Breast epithelium (tissue), 4 donors: ENCODE data around the gene PRKAR1B. TPM values are rescaled to one million over a fixed set of nuclear protein-coding genes. Genes with fewer than 3 reads are reported as not detected.
A peak's percentile ranks its signal among the peaks of the same experiment; 100 is the strongest.

Experiments
- DNase-seq, 2 donors: peaks; one replicate each; pipeline ENCODE4 v3.0.0-alpha.2; 2019; ENCODE audit warnings: low spot score in 2 of 2
- H3K27ac ChIP-seq, 2 donors: fragments of 200-600 bp; sonication (generic) in 1 of 2; one replicate each; pipeline ENCODE4 v1.5.1; 2016 to 2019; ENCODE audit warnings: mild to moderate bottlenecking in 1 of 2
- H3K27me3 ChIP-seq, 2 donors: fragments of 200-600 bp; sonication (generic) in 1 of 2; one replicate each; pipeline versions ENCODE4 v1.5.1 to v1.6.0; 2017 to 2019; ENCODE audit warnings: control low read depth in 1 of 2, mild to moderate bottlenecking in 1 of 2
- H3K36me3 ChIP-seq: fragments of 200-600 bp; one replicate; pipeline ENCODE4 v1.5.1; 2019
- H3K4me1 ChIP-seq, 2 donors: fragments of 200-600 bp; sonication (generic); one replicate each; pipeline ENCODE4 v1.5.1; 2016 to 2019; ENCODE audit warnings: control low read depth in 1 of 2
- H3K4me3 ChIP-seq, 3 donors: fragments of 200-600 bp; sonication (generic); 1 replicate in 2 of 3; 2 replicates in 1 of 3; pipeline ENCODE4 v1.5.1; 2016 to 2019; ENCODE audit warnings: mild to moderate bottlenecking in 3 of 3, moderate library complexity in 2 of 3
- H3K9me3 ChIP-seq, 2 donors: fragments of 200-600 bp; sonication (generic) in 1 of 2; one replicate each; pipeline ENCODE4 v1.5.1; 2016 to 2019; ENCODE audit warnings: control low read depth in 1 of 2
- POLR2A ChIP-seq: fragments of 450-650 bp; IDR thresholded peaks from one replicate; pipeline ENCODE4 v1.6.1; 2016; ENCODE audit warnings: antibody characterized with exemption, mild to moderate bottlenecking, moderate library complexity
- POLR2AphosphoS5 ChIP-seq, 3 donors: sonication (generic); formaldehyde crosslinking; IDR thresholded peaks; one replicate each; pipeline ENCODE4 v1.6.1; 2017; ENCODE audit warnings: antibody characterized with exemption in 3 of 3
- intact Hi-C: fragments of 100-400 bp; cut with DNase I; formaldehyde crosslinking; loops from one replicate; pipeline ENCODE4 v1.15.1; 2023; ENCODE audit warnings: low total_unique reads
- total RNA-seq, 3 donors: library from RNA; depleted of rRNA; stranded (reverse); fragments of >200 nt; gene quantifications; one replicate each; pipeline ENCODE4 v1.1.0, GENCODE V29; 2016
- TF ChIP-seq, protein P1 (sequence below), 3 donors: fragments of 450-650 bp; IDR thresholded peaks; one replicate each; pipeline ENCODE4 v1.5.1; 2016 to 2017; ENCODE audit warnings: antibody characterized with exemption in 3 of 3, mild to moderate bottlenecking in 3 of 3, moderate library complexity in 3 of 3

PRKAR1B gene
- total RNA-seq, 3 donors from 2014 or later, result 3.7 to 10.5 (median 7.9) TPM

DNA sequence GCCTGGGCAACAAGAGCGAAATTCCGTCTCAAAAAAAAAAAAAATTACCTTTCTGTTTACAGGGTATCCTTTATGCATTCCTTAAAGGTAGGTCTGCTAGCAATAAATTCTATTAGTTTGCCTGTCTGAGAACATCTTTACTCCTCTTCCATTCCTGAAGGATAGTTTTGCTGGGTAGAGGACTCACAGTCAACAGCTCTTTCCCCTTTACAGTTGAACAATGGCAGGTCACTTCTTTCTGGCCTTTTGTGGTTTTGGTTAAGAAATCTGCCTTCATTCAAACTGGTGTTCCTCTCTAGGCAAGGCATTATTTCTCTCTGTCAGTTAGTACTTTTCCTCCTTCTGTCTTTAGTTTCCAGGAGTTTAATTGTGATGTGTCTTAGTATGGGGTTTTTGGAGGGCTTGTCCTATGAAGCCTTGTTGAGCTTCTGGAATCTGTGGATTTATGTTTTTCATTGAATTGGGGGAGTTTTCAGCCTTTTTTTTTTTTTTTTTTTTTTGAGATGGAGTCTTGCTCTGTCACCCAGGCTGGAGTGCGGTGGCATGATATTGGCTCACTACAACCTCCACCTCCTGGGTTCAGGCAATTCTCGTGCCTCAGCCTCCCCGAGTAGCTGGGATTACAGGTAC, 5.3 kb downstream of the PRKAR1B start:
- H3K4me1 ChIP-seq, result no peaks in the 10 kb centered on the region
- H3K27ac ChIP-seq, result no peak overlapping the region
- H3K4me3 ChIP-seq, result no peak overlapping the region
- no peak for DNase-seq
- H3K27me3 ChIP-seq, result no peaks in the 10 kb centered on the region
- H3K9me3 ChIP-seq, result no peaks in the 10 kb centered on the region
- H3K36me3 ChIP-seq, result no peaks in the 10 kb centered on the region
- intact Hi-C loops, result no loop called here
- TF ChIP-seq, protein P1, sequence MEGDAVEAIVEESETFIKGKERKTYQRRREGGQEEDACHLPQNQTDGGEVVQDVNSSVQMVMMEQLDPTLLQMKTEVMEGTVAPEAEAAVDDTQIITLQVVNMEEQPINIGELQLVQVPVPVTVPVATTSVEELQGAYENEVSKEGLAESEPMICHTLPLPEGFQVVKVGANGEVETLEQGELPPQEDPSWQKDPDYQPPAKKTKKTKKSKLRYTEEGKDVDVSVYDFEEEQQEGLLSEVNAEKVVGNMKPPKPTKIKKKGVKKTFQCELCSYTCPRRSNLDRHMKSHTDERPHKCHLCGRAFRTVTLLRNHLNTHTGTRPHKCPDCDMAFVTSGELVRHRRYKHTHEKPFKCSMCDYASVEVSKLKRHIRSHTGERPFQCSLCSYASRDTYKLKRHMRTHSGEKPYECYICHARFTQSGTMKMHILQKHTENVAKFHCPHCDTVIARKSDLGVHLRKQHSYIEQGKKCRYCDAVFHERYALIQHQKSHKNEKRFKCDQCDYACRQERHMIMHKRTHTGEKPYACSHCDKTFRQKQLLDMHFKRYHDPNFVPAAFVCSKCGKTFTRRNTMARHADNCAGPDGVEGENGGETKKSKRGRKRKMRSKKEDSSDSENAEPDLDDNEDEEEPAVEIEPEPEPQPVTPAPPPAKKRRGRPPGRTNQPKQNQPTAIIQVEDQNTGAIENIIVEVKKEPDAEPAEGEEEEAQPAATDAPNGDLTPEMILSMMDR (IDR thresholded peaks at IDR 0.05), result no peak
- TF ChIP-seq POLR2AphosphoS5 (IDR thresholded peaks at IDR 0.05) (no peak), POLR2A (no peak)

DNA sequence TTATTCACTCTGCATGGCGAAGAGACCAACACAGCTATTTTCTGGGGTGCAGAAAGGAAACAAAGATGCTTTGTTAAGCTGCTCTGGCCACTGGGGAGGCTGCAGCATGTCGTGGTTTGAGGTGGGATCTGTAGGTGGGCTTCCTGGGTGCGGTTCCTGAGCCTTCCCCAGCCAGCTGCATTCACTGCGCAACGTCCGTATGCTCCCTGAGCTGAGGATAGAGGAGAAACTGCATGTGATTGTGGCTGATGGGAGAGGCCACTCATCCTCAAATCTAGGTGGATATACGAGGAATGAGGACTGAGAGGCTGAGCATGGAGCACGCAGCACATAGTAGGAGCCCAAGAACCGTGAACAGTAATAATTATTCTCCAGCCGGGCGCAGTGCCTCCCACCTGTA, 10.4 kb downstream of the PRKAR1B start:
- intact Hi-C loops, result loop anchor here (1.0 kb wide), 1 partner anchor 39 kb away; no protein-coding TSS in a partner anchor
- peak in 1 of 2 donors; percentile 5 for DNase-seq

DNA sequence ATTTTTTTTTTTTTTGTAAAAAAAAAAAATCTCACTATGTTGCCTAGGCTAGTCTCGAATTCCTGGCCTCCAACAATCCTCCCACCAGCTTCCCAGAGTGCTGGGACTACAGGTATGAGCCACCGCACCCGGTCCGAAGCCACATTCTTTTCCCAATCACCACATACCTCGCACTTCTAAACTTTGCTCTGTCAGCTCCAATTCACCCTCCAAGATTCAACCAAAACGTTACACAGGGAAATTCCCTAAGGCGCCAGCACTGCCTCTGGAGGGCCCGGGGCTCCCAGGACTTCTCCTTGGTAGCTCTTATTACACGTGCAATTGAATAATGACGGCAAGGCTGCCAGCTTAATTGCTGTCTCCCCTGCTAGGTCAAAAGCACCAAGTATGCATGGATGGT, 10.9 kb downstream of the PRKAR1B start:
- intact Hi-C loops, result loop anchor here (1.0 kb wide), 1 partner anchor 39 kb away; no protein-coding TSS in a partner anchor
- DNase-seq, result peak in 1 of 2 donors; percentile 25

More for the DNA sequence above, 10.4 kb downstream of the PRKAR1B start:
- Histone ChIP-seq H3K36me3 (no peaks in the 10 kb centered on the region), H3K9me3 (no peaks in the 10 kb centered on the region), H3K4me1 (no peaks in the 10 kb centered on the region), H3K27ac (no peak overlapping the region), H3K27me3 (no peaks in the 10 kb centered on the region), H3K4me3 (no peak overlapping the region)
- TF ChIP-seq, protein P1 (IDR thresholded peaks at IDR 0.05), result no peak
- no peak for TF ChIP-seq POLR2AphosphoS5 (IDR thresholded peaks at IDR 0.05)

DNA sequence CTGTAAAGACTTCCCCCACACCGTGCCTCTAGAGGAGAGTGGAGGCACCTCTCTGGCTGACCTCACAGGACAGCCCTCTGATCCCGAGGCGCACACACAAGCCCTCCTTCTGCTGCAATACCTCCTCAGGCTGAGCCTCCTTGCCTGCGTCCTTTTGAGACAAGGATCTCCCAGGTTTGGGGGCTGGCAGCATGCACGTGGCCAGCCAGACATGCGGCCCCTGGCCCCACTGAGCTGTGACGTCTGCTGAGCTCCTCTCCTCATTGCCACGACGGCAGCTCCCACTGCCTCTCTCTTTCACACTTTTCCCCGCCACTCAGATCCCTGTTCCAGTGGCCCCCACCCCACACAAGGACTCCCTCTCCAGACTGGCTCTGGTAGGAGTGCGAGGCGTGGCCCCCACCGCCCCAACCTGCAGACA, 12.8 kb downstream of the PRKAR1B start:
- Histone ChIP-seq H3K9me3 (no peaks in the 10 kb centered on the region), H3K27ac (no peak overlapping the region), H3K4me3 (no peak overlapping the region), H3K4me1 (peaks cover 0 to 3% of the 10 kb centered on the region in 2 donors), H3K27me3 (no peaks in the 10 kb centered on the region), H3K36me3 (no peaks in the 10 kb centered on the region)
- no peak for DNase-seq
- intact Hi-C loops, result no loop called here
- TF ChIP-seq, protein P1 (IDR thresholded peaks at IDR 0.05), result no peak
- no peak for TF ChIP-seq POLR2AphosphoS5 (IDR thresholded peaks at IDR 0.05)
- TF ChIP-seq POLR2A, result no peak

More for the DNA sequence above, 10.9 kb downstream of the PRKAR1B start:
- no peaks in the 10 kb centered on the region for H3K27me3 ChIP-seq
- no peak overlapping the region for H3K4me3 ChIP-seq
- H3K9me3 ChIP-seq, result no peaks in the 10 kb centered on the region
- H3K4me1 ChIP-seq, result no peaks in the 10 kb centered on the region
- no peak overlapping the region for H3K27ac ChIP-seq
- no peaks in the 10 kb centered on the region for H3K36me3 ChIP-seq
- TF ChIP-seq, protein P1 (IDR thresholded peaks at IDR 0.05), result no peak
- TF ChIP-seq POLR2AphosphoS5 (IDR thresholded peaks at IDR 0.05), result no peak
- TF ChIP-seq POLR2A, result no peak

DNA sequence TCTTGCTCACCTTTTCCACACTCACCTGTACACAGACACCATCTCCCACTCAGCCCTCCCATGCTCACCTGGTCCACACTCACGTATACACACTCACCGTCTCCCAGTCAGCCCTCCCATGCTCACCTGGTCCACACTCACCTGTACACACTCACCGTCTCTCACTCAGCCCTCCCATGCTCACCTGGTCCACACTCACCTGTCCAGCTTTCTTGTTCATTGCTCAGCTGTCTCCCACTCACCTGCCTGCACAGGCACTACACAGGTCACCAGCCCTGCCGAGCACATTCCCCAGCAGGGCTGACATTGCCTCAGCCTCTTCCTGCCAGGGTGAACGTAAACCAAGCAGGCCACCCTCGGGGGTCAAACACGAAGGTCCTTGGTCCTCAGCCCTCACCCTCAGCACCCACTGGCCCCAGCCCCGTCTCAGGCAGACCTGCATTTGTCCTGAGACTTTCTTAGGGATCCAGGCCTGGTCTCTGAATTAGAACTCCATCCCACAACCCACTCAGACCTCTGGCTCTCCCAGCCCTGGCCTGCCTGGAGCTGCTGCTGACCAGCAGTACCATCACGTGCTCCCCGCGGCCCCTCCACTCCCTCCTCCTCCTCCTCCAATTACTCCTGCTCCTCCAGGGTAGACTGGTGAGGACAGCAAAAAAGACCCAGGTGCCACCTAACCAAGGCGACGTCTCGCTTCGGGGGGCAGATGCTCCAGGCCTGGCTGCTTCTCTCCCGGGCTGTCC, 13.4 kb downstream of the PRKAR1B start:
- no peaks in the 10 kb centered on the region for H3K27me3 ChIP-seq
- no peak for DNase-seq
- intact Hi-C loops, result no loop called here

More for the DNA sequence above, 13.4 kb downstream of the PRKAR1B start:
- TF ChIP-seq, protein P1 (IDR thresholded peaks at IDR 0.05), result no peak
- no peak for TF ChIP-seq POLR2A
- no peak for TF ChIP-seq POLR2AphosphoS5 (IDR thresholded peaks at IDR 0.05)
- Histone ChIP-seq H3K36me3 (no peaks in the 10 kb centered on the region), H3K27ac (no peak overlapping the region), H3K9me3 (no peaks in the 10 kb centered on the region), H3K4me3 (no peak overlapping the region), H3K4me1 (peaks cover 0 to 3% of the 10 kb centered on the region in 2 donors)
